K562 (cell line): ENCODE data around the gene SLC2A13. TPM values are rescaled to one million over a fixed set of nuclear protein-coding genes. Genes with fewer than 3 reads are reported as not detected.

Source experiments
- ATAC-seq: fragments of 200-7000 bp; cut with Tn5 transposase; 3 replicates; pipeline ENCODE4 v1.9.1; 2020; ENCODE audit warnings: moderate library complexity
- BruUV-seq: library from RNA; stranded (reverse); fragments of 400-500 nt; replicated peaks from 2 replicates; lab custom pipeline; 2021; lab: Mats Ljungman, UMichigan
- CTCF ChIA-PET: fragments of 300-600 bp; formaldehyde crosslinking; extraction: SDS; loops from one replicate; lab custom pipeline; 2021; ENCODE audit warnings: low intra/inter-chr PET ratio; lab: Yijun Ruan, JAX
- POLR2A ChIA-PET: fragments of 300-600, 350-650 bp; sonication (Branson Sonifier 250); formaldehyde crosslinking; extraction: SDS; loops from one replicate; lab custom pipeline; 2021; ENCODE audit warnings: antibody characterized with exemption, inconsistent platforms; lab: Yijun Ruan, JAX
- DNase-seq, 4 experiments: peaks; one replicate each; pipeline versions ENCODE4 v3.0.0 to v3.0.0-alpha.2; 2011 to 2018; ENCODE audit warnings: low spot score in 3 of 4, mixed read lengths in 3 of 4; ENCODE audit errors: extremely low read depth in 1 of 4
- FAIRE-seq: peaks from 2 replicates; lab custom pipeline; 2011; peaks lifted over from hg19 to GRCh38; lab: Jason Lieb, UNC
- H2AFZ ChIP-seq: 2 replicates; pipeline ENCODE4 v1.6.0; 2011; ENCODE audit warnings: low read depth, low read length, control low read depth, inconsistent platforms
- H3K27ac ChIP-seq: fragments of 200-600 bp; 3 replicates; pipeline ENCODE4 v1.8.0; 2011; ENCODE audit warnings: low read depth, mild to moderate bottlenecking, control low read depth, inconsistent platforms, low read length, moderate library complexity, mixed read lengths; ENCODE audit errors: extremely low read depth
- H3K27me3 ChIP-seq, 2 experiments: fragments of 300-600 bp in 1 of 2; 2 replicates in 1 of 2; 3 replicates in 1 of 2; pipeline versions ENCODE4 v1.6.0 to v1.8.0; 2011; ENCODE audit warnings: inconsistent platforms in 2 of 2, low read length in 2 of 2, mild to moderate bottlenecking in 1 of 2, mixed read lengths in 1 of 2, moderate library complexity in 1 of 2; ENCODE audit not compliant: control insufficient read depth in 2 of 2, insufficient read depth in 2 of 2
- H3K36me3 ChIP-seq: fragments of 300-600 bp; 3 replicates; pipeline ENCODE4 v1.8.0; 2011; ENCODE audit warnings: mild to moderate bottlenecking, low read length, inconsistent platforms; ENCODE audit not compliant: control insufficient read depth, insufficient read depth
- H3K4me1 ChIP-seq, 2 experiments: fragments of 200-600 bp in 1 of 2; replicated peaks in 1 of 2; 2 replicates in 1 of 2; 3 replicates in 1 of 2; pipeline versions ENCODE4 v1.5.1 to v1.8.0; 2011; ENCODE audit warnings: inconsistent platforms in 2 of 2, low read length in 2 of 2, mild to moderate bottlenecking in 1 of 2, mixed read lengths in 1 of 2, moderate library complexity in 1 of 2; ENCODE audit not compliant: control insufficient read depth in 2 of 2, insufficient read depth in 2 of 2
- H3K4me2 ChIP-seq: 2 replicates; pipeline ENCODE4 v1.6.1; 2011; ENCODE audit warnings: low read length, control low read depth, inconsistent platforms, mixed read lengths; ENCODE audit not compliant: insufficient read depth
- H3K4me3 ChIP-seq: fragments of 200-600 bp; sonication (generic), shearing (Covaris generic); 2 replicates; pipeline ENCODE4 v1.5.1; 2016; ENCODE audit warnings: control low read depth, inconsistent platforms
- H3K79me2 ChIP-seq: fragments of 200-600 bp; 3 replicates; pipeline ENCODE4 v1.8.0; 2011; ENCODE audit warnings: low read length, inconsistent platforms; ENCODE audit not compliant: control insufficient read depth, insufficient read depth
- H3K9ac ChIP-seq, 2 experiments: 2 replicates each; pipeline versions ENCODE4 v1.6.0 to v1.6.1; 2011; ENCODE audit warnings: low read depth in 2 of 2, low read length in 2 of 2, control low read depth in 1 of 2, inconsistent platforms in 1 of 2, mild to moderate bottlenecking in 1 of 2, mixed read lengths in 1 of 2; ENCODE audit not compliant: insufficient read depth in 1 of 2
- H3K9me1 ChIP-seq: one replicate; pipeline ENCODE4 v1.6.0; 2011; ENCODE audit warnings: inconsistent platforms, mild to moderate bottlenecking, low read length, moderate library complexity; ENCODE audit not compliant: control insufficient read depth, insufficient read depth
- H3K9me3 ChIP-seq: replicated peaks from 2 replicates; pipeline ENCODE4 v1.5.1; 2011; ENCODE audit warnings: low read depth, low read length, inconsistent platforms; ENCODE audit not compliant: control insufficient read depth, insufficient read depth
- H4K20me1 ChIP-seq: replicated peaks from 2 replicates; pipeline ENCODE4 v1.6.1; 2011; ENCODE audit warnings: low read length, inconsistent platforms, mixed read lengths; ENCODE audit not compliant: control insufficient read depth, insufficient read depth
- BCOR ChIP-seq: fragments of 450-650 bp; IDR thresholded peaks from 2 replicates; pipeline ENCODE4 v1.6.1; 2016
- EP400 ChIP-seq: fragments of 450-650 bp; IDR thresholded peaks from 2 replicates; pipeline ENCODE4 v1.6.1; 2017; ENCODE audit warnings: antibody characterized with exemption, mild to moderate bottlenecking, moderate library complexity
- HINFP ChIP-seq: fragments of 450-650 bp; conservative IDR thresholded peaks from 2 replicates; pipeline ENCODE4 v1.6.1; 2016; ENCODE audit warnings: missing genetic modification characterization, low read depth, mild to moderate bottlenecking, control low read depth, missing compliant biosample characterization
- HMG20B ChIP-seq: fragments of 250-450 bp; sonication (Bioruptor Pico); IDR thresholded peaks from 2 replicates; pipeline ENCODE4 v1.5.0; 2021; ENCODE audit warnings: mild to moderate bottlenecking
- HNRNPLL ChIP-seq: fragments of 200-400 bp; formaldehyde crosslinking; IDR thresholded peaks from 2 replicates; pipeline ENCODE4 v1.6.1; 2017; ENCODE audit warnings: low read length, low read depth, mild to moderate bottlenecking; ENCODE audit not compliant: poor library complexity, severe bottlenecking
- ILF3 ChIP-seq: fragments of 450-650 bp; IDR thresholded peaks from 2 replicates; pipeline ENCODE4 v1.6.1; 2018; ENCODE audit warnings: antibody characterized with exemption, mild to moderate bottlenecking, moderate library complexity, borderline replicate concordance
- MCM7 ChIP-seq, 2 experiments: fragments of 450-650 bp; IDR thresholded peaks; 2 replicates each; pipeline ENCODE4 v1.6.1; 2016 to 2018
- MLLT1 ChIP-seq, 2 experiments: fragments of 450-650 bp; IDR thresholded peaks; 2 replicates each; pipeline ENCODE4 v1.6.1; 2016
- MYBL2 ChIP-seq, 2 experiments: fragments of 450-650 bp in 1 of 2; sonication (generic) in 1 of 2; formaldehyde crosslinking in 1 of 2; IDR thresholded peaks; 2 replicates each; pipeline versions ENCODE4 v1.6.1 to v1.8.1; 2017 to 2022; ENCODE audit warnings: borderline replicate concordance in 1 of 2, inconsistent platforms in 1 of 2, low read depth in 1 of 2, mild to moderate bottlenecking in 1 of 2, missing genetic modification reagents in 1 of 2, moderate library complexity in 1 of 2
- NBN ChIP-seq: fragments of 450-650 bp; IDR thresholded peaks from 2 replicates; pipeline ENCODE4 v1.6.1; 2016; ENCODE audit warnings: low read depth, mild to moderate bottlenecking
- NKRF ChIP-seq: fragments of 450-650 bp; IDR thresholded peaks from 2 replicates; pipeline ENCODE4 v1.6.1; 2016; ENCODE audit warnings: borderline replicate concordance
- POLR2A ChIP-seq: fragments of 450-650 bp; conservative IDR thresholded peaks from 2 replicates; pipeline ENCODE4 v1.6.1; 2016
- POU5F1 ChIP-seq: fragments of 150-350 bp; IDR thresholded peaks from 2 replicates; pipeline ENCODE4 v1.6.1; 2014; ENCODE audit warnings: borderline replicate concordance, low read length, low read depth, mild to moderate bottlenecking; ENCODE audit not compliant: partially characterized antibody
- PYGO2 ChIP-seq: fragments of 450-650 bp; IDR thresholded peaks from 2 replicates; pipeline ENCODE4 v1.6.1; 2016; ENCODE audit warnings: mild to moderate bottlenecking, missing genetic modification characterization, moderate library complexity, missing compliant biosample characterization
- ZBTB43 ChIP-seq: sonication (generic); formaldehyde crosslinking; IDR thresholded peaks from 2 replicates; pipeline ENCODE4 v1.8.0; 2023; ENCODE audit warnings: mild to moderate bottlenecking, missing genetic modification reagents
- ZNF197 ChIP-seq: fragments of 200-800 bp; sonication (Bioruptor generic); IDR thresholded peaks from 2 replicates; pipeline ENCODE4 v1.6.1; 2016; ENCODE audit warnings: low read depth, missing genetic modification characterization, missing compliant biosample characterization
- ZNF263 ChIP-seq: sonication (generic); formaldehyde crosslinking; IDR thresholded peaks from 2 replicates; pipeline ENCODE4 v1.8.0; 2022; ENCODE audit warnings: mild to moderate bottlenecking, missing genetic modification reagents, borderline replicate concordance
- WGBS: fragments of 100-300 bp; shearing (Covaris generic); methylation state at CpG from one replicate; pipeline ENCODE4 v1.1.6; 2016; ENCODE audit warnings: low coverage, mixed read lengths; ENCODE audit not compliant: insufficient coverage; ENCODE audit errors: missing lambda C conversion rate; 5-methylcytosine and 5-hydroxymethylcytosine counted together
- in situ Hi-C: fragments of 300-500 bp; cut with MboI; formaldehyde crosslinking; loops from 4 replicates; pipeline ENCODE4 v1.15.0; 2018; ENCODE audit warnings: inconsistent platforms, mixed read lengths
- intact Hi-C: fragments of 100-400 bp; cut with micrococcal nuclease; formaldehyde crosslinking; loops from 2 replicates; pipeline ENCODE4 v1.14.2; 2022
- polyA plus RNA-seq, 8 experiments: library from polyadenylated mRNA; depleted of rRNA in 4 of 8; stranded (reverse) in 5 of 8; unstranded in 3 of 8; fragments of >200 nt; fragmentation: Nextera tagmentation in 2 of 8; fragmentation: Illumina TruSeq in 1 of 8; extraction: Ambion mirVana in 2 of 8; extraction: Trizol in 1 of 8; gene quantifications; 2 replicates each; pipeline versions ENCODE4 v1.2.1 to v1.2.3, GENCODE V29; 2011 to 2014; ENCODE audit warnings: inconsistent platforms in 1 of 8, missing spikeins in 1 of 8
- total RNA-seq, 7 experiments: library from RNA; depleted of rRNA in 6 of 7; stranded (reverse); fragments of >200 nt in 6 of 7; fragmentation: Illumina TruSeq in 2 of 7; extraction: Trizol in 2 of 7; gene quantifications; 2 replicates each; pipeline versions ENCODE4 v1.2.1 to v1.2.3, GENCODE V29; 2011 to 2021; ENCODE audit warnings: low replicate concordance in 1 of 7

Gene SLC2A13
- total and polyA plus RNA-seq, 9 of the 15 experiments (the other 6 are each of a cell fraction or from before 2014, with no cell fraction given) = 1.7 to 12.4 (median 9.0) TPM

- 20% methylated on average over 3 of the region's 3 CpGs for WGBS
- in situ Hi-C loops (loop anchor here (25.0 kb wide), 1 partner anchor 339 kb away; the partner anchor contains the start of gene SLC2A13), intact Hi-C loops (no loop called here)
- Histone ChIP-seq H3K27me3 (no peaks in the 10 kb centered on the region), H3K9ac (no peak overlapping the region), H3K9me3 (no peaks in the 10 kb centered on the region), H3K27ac (no peak overlapping the region), H3K36me3 (no peaks in the 10 kb centered on the region), H3K79me2 (no peaks in the 10 kb centered on the region), H3K4me1 (no peaks in the 10 kb centered on the region), H3K4me3 (no peak overlapping the region), H2AFZ (no peak overlapping the region), H4K20me1 (no peaks in the 10 kb centered on the region), H3K4me2 (no peak overlapping the region), H3K9me1 (no peaks in the 10 kb centered on the region)
- no TSS peak for BruUV-seq
- DNase-seq (no peak), ATAC-seq (no peak), FAIRE-seq (no peak)
- CTCF ChIA-PET = no interaction called here
- POLR2A ChIA-PET = interaction anchor here (1.8 kb wide), 1 partner anchor 12 kb away, joined by 4 read pairs; no protein-coding TSS in a partner anchor
- TF ChIP-seq POU5F1 = no peak
- TF ChIP-seq HNRNPLL = no peak
- no peak for TF ChIP-seq BCOR
- no peak for TF ChIP-seq ZBTB43 (CRISPR knock-in tag)
- no peak for TF ChIP-seq MYBL2 (IDR thresholded peaks at IDR 0.05; ENCODE audit: low read depth)
- no peak for TF ChIP-seq MYBL2 (CRISPR knock-in tag; IDR thresholded peaks at IDR 0.05; ENCODE audit: borderline replicate concordance)
- TF ChIP-seq NKRF = no peak
- no peak for TF ChIP-seq ILF3
- no peak for TF ChIP-seq POLR2A
- no peak for TF ChIP-seq PYGO2 (tag)
- no peak for TF ChIP-seq NBN
- no peak for TF ChIP-seq EP400
- TF ChIP-seq MCM7 (IDR thresholded peaks at IDR 0.05) = no peak
- TF ChIP-seq ZNF197 = no peak
- TF ChIP-seq HMG20B (CRISPR knock-in tag) = no peak
- TF ChIP-seq HINFP = no peak
- no peak for TF ChIP-seq ZNF263 (CRISPR knock-in tag)
- no peak for TF ChIP-seq MLLT1 (IDR thresholded peaks at IDR 0.05)
Observed at GRCh38 chr12:39772821-39773259, 333.0 kb downstream of the SLC2A13 start.
